HG03108 (cell line): ENCODE measurements around the gene TEP1.
A peak's percentile ranks its signal among the peaks of the same experiment; 100 is the strongest.
"Not testable (repeated sequence)": the region's sequence is repeated elsewhere in the genome, so short reads cannot be mapped to it uniquely, and the experiment has no call there.

Source experiments
- ATAC-seq: cut with Tn5 transposase; IDR thresholded peaks from one replicate; pipeline ENCODE4 v1.9.1; 2021; ENCODE audit warnings: moderate library complexity; ENCODE audit not compliant: unreplicated experiment

Gene TEP1

GRCh38 chr14:20412876-20413743, at the start of gene TEP1:
Gene TEP1 (minus strand): TSS chr14:20413501. CDS start chr14:20408439, 5,062 bp downstream.
- peak; percentile 60 for ATAC-seq

- ATAC-seq: peak; percentile 94
Observed at GRCh38 chr14:20461225-20462141, 48.2 kb upstream of the TEP1 start, which contains the start of gene PIP4P1. Gene PIP4P1 (minus strand): TSS chr14:20461434. CDS start chr14:20461325, 109 bp downstream.

- ATAC-seq: no peak
Observed at GRCh38 chr14:20460458-20461224, 47.3 kb upstream of the TEP1 start.

- no peak for ATAC-seq
Observed at GRCh38 chr14:20458031-20458789, 44.9 kb upstream of the TEP1 start.

- no peak for ATAC-seq
Observed at GRCh38 chr14:20456971-20457370, 43.7 kb upstream of the TEP1 start.

- peak; percentile 22 for ATAC-seq
Observed at GRCh38 chr14:20455355-20456300, 42.3 kb upstream of the TEP1 start.

- ATAC-seq: peak; percentile 80
Observed at GRCh38 chr14:20454516-20455354, 41.4 kb upstream of the TEP1 start, which contains the start of the genes APEX1 and OSGEP. Gene APEX1 (plus strand): TSS chr14:20455226. CDS start chr14:20455646, 420 bp downstream. Gene OSGEP (minus strand): TSS chr14:20454812. CDS start chr14:20454683, 129 bp downstream.

- ATAC-seq: not testable (repeated sequence)
Observed at GRCh38 chr14:20452831-20453230, 39.5 kb upstream of the TEP1 start.

- no peak for ATAC-seq
Observed at GRCh38 chr14:20446889-20447288, 33.6 kb upstream of the TEP1 start.

GRCh38 chr14:20443650-20444049, 30.3 kb upstream of the TEP1 start:
- not testable (repeated sequence) for ATAC-seq

- ATAC-seq: no peak
Observed at GRCh38 chr14:20441461-20441860, 28.2 kb upstream of the TEP1 start.

GRCh38 chr14:20440882-20441281, 27.6 kb upstream of the TEP1 start:
- ATAC-seq: no peak

- no peak for ATAC-seq
Observed at GRCh38 chr14:20440465-20440864, 27.2 kb upstream of the TEP1 start.

GRCh38 chr14:20438664-20439063, 25.4 kb upstream of the TEP1 start:
- no peak for ATAC-seq

- no peak for ATAC-seq
Observed at GRCh38 chr14:20436363-20436755, 23.1 kb upstream of the TEP1 start.

GRCh38 chr14:20435582-20436362, 22.5 kb upstream of the TEP1 start, which contains the start of gene KLHL33:
Gene KLHL33 (minus strand): TSS chr14:20436166. CDS start chr14:20435811, 355 bp downstream.
- no peak for ATAC-seq
